K562 (cell line): ENCODE results near the gene CNIH3.

Experiments used
- ELF1 ChIP-seq: fragments of 200-800 bp; sonication (Bioruptor generic); IDR thresholded peaks from 2 replicates; pipeline ENCODE4 v1.6.1; 2016; ENCODE audit warnings: missing genetic modification characterization, missing compliant biosample characterization
- FOXK2 ChIP-seq, 2 experiments: fragments of 450-650 bp; IDR thresholded peaks in 1 of 2; conservative IDR thresholded peaks in 1 of 2; 2 replicates each; pipeline ENCODE4 v1.6.1; 2016; ENCODE audit warnings: low read depth in 2 of 2, mild to moderate bottlenecking in 1 of 2
- HNRNPL ChIP-seq: fragments of 200-400 bp; formaldehyde crosslinking; IDR thresholded peaks from 2 replicates; pipeline ENCODE4 v1.6.1; 2017; ENCODE audit warnings: low read depth, mild to moderate bottlenecking, low read length
- NR4A1 ChIP-seq, 2 experiments: fragments of 250-450 bp in 1 of 2; fragments of 450-650 bp in 1 of 2; sonication (Bioruptor Pico) in 1 of 2; IDR thresholded peaks; 2 replicates each; pipeline versions ENCODE4 v1.4.0 to v1.6.1; 2016 to 2020; ENCODE audit warnings: mild to moderate bottlenecking in 2 of 2, missing compliant biosample characterization in 1 of 2, missing genetic modification characterization in 1 of 2, moderate library complexity in 1 of 2
- PHF21A ChIP-seq: fragments of 450-650 bp; IDR thresholded peaks from 2 replicates; pipeline ENCODE4 v1.6.1; 2017; ENCODE audit warnings: low read depth, borderline replicate concordance
- POLR2A ChIP-seq: fragments of 450-650 bp; conservative IDR thresholded peaks from 2 replicates; pipeline ENCODE4 v1.6.1; 2016
- SP1 ChIP-seq: sonication (generic); formaldehyde crosslinking; IDR thresholded peaks from 2 replicates; pipeline ENCODE4 v1.8.1; 2022; ENCODE audit warnings: mild to moderate bottlenecking, missing genetic modification reagents
- TBP ChIP-seq: optimal IDR thresholded peaks from 2 replicates; pipeline ENCODE3; 2011; ENCODE audit warnings: low read depth, low read length, improper control_type of control experiment
- ZNF143 ChIP-seq: sonication (generic); formaldehyde crosslinking; IDR thresholded peaks from 2 replicates; pipeline ENCODE4 v1.9.0; 2022; ENCODE audit warnings: mild to moderate bottlenecking, missing genetic modification reagents
- ZNF41 ChIP-seq: fragments of 250-450 bp; sonication (Bioruptor Pico); conservative IDR thresholded peaks from 2 replicates; pipeline ENCODE4 v1.4.0; 2020; ENCODE audit warnings: mild to moderate bottlenecking
- TF ChIP-seq, protein P1 (sequence below): fragments of 450-650 bp; formaldehyde crosslinking; IDR thresholded peaks from 2 replicates; pipeline ENCODE4 v1.4.0; 2020; ENCODE audit warnings: mild to moderate bottlenecking, moderate library complexity
- TF ChIP-seq, protein P2 (sequence below), 3 experiments: IDR thresholded peaks in 2 of 3; conservative IDR thresholded peaks in 1 of 3; 2 replicates each; pipeline ENCODE4 v1.5.1; 2011 to 2012; ENCODE audit warnings: low read length in 3 of 3, mild to moderate bottlenecking in 3 of 3, control low read depth in 2 of 3, improper control_type of control experiment in 1 of 3, inconsistent platforms in 1 of 3, low read depth in 1 of 3, mixed read lengths in 1 of 3, moderate library complexity in 1 of 3; ENCODE audit not compliant: insufficient read depth in 2 of 3

DNA sequence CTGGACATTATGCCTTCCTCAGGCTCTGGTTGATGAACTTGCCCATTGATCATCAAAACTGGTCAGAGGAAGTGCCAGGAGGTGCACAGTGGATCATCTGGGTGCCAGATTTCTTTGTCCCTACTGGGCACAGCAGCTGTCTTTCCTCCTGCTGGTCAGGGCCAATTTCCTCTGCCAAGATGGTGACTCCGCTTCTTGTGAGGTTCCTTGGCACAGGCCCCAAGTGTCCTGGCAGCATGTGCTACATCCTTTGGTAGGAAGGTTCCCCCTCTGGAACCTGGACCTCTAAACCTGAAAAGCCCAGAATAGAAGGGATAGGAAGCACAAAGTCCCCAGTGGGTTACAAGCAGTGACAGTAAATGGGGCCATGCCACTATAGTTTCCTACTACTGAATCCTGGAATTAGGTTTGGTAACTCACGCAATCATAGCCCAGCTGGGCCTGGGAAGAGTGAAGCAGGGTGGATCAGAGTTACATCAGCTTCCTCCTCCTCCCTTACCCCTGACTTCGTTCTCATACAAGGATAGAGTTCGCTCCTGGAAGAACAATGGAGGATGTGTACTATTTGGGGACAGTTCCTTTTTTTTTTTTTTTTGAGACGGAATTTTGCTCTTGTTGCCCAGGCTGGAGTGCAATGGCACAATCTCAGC lies 147.1 kb downstream of the CNIH3 start:
- TF ChIP-seq SP1 (CRISPR knock-in tag): no peak
- TF ChIP-seq POLR2A: no peak
- TF ChIP-seq ZNF143 (CRISPR knock-in tag): no peak
- no peak for TF ChIP-seq PHF21A
- TF ChIP-seq, protein P1, sequence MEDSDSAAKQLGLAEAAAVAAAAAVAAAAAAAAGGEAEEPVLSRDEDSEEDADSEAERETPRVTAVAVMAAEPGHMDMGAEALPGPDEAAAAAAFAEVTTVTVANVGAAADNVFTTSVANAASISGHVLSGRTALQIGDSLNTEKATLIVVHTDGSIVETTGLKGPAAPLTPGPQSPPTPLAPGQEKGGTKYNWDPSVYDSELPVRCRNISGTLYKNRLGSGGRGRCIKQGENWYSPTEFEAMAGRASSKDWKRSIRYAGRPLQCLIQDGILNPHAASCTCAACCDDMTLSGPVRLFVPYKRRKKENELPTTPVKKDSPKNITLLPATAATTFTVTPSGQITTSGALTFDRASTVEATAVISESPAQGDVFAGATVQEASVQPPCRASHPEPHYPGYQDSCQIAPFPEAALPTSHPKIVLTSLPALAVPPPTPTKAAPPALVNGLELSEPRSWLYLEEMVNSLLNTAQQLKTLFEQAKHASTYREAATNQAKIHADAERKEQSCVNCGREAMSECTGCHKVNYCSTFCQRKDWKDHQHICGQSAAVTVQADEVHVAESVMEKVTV (CRISPR knock-in tag): no peak
- no peak for TF ChIP-seq ZNF41 (CRISPR knock-in tag)
- TF ChIP-seq, protein P2, sequence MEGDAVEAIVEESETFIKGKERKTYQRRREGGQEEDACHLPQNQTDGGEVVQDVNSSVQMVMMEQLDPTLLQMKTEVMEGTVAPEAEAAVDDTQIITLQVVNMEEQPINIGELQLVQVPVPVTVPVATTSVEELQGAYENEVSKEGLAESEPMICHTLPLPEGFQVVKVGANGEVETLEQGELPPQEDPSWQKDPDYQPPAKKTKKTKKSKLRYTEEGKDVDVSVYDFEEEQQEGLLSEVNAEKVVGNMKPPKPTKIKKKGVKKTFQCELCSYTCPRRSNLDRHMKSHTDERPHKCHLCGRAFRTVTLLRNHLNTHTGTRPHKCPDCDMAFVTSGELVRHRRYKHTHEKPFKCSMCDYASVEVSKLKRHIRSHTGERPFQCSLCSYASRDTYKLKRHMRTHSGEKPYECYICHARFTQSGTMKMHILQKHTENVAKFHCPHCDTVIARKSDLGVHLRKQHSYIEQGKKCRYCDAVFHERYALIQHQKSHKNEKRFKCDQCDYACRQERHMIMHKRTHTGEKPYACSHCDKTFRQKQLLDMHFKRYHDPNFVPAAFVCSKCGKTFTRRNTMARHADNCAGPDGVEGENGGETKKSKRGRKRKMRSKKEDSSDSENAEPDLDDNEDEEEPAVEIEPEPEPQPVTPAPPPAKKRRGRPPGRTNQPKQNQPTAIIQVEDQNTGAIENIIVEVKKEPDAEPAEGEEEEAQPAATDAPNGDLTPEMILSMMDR (IDR thresholded peaks at IDR 0.05 in 2 of 3, conservative IDR thresholded peaks at IDR 0.05 in 1 of 3; ENCODE audit: insufficient read depth in 2 of 3, low read depth in 1 of 3, low read length in 3 of 3): no peak
- no peak for TF ChIP-seq FOXK2 (conservative IDR thresholded peaks at IDR 0.05 in 1 of 2, IDR thresholded peaks at IDR 0.05 in 1 of 2; ENCODE audit: low read depth in 2 of 2)
- TF ChIP-seq ELF1: no peak
- TF ChIP-seq HNRNPL: no peak
- no peak for TF ChIP-seq TBP
- no peak for TF ChIP-seq NR4A1 (CRISPR knock-in tag; IDR thresholded peaks at IDR 0.05)
- TF ChIP-seq NR4A1 (tag; IDR thresholded peaks at IDR 0.05): no peak
